Endometrial microvascular endothelial cells (primary cell): ENCODE data around the gene CSNK1G2. TPM values are rescaled to one million over a fixed set of nuclear protein-coding genes. Genes with fewer than 3 reads are reported as not detected.

Source experiments
- in situ Hi-C: cut with HindIII; loops from 2 replicates; pipeline ENCODE4 v1.10.0; 2017; ENCODE audit warnings: low sequenced_read_pairs, low pct_unique_long_range_greater_than_20kb; ENCODE audit errors: inconsistent ontology term
- total RNA-seq: library from RNA; depleted of rRNA; stranded (reverse); fragments of >200 nt; gene quantifications from one replicate; pipeline ENCODE4 v1.2.3, GENCODE V29; 2015; ENCODE audit errors: inconsistent ontology term

CSNK1G2 gene
- total RNA-seq, 1 donor from 2014 or later = 63.7 TPM

- in situ Hi-C loops = no loop called here
Measured at GRCh38 chr19:1956868-1957492, 16.0 kb downstream of the CSNK1G2 start.

GRCh38 chr19:1957562-1958248 lies 16.7 kb downstream of the CSNK1G2 start:
- in situ Hi-C loops = no loop called here

GRCh38 chr19:1959928-1960589 lies 19.1 kb downstream of the CSNK1G2 start:
- in situ Hi-C loops = no loop called here

GRCh38 chr19:1961000-1961883 lies 20.3 kb downstream of the CSNK1G2 start:
- in situ Hi-C loops = no loop called here

GRCh38 chr19:1962674-1963073 lies 21.7 kb downstream of the CSNK1G2 start:
- in situ Hi-C loops = no loop called here

- in situ Hi-C loops = no loop called here
Measured at GRCh38 chr19:1967087-1967608, 26.2 kb downstream of the CSNK1G2 start.

- in situ Hi-C loops = no loop called here
Measured at GRCh38 chr19:1968279-1969175, 27.6 kb downstream of the CSNK1G2 start.

- in situ Hi-C loops = no loop called here
Measured at GRCh38 chr19:1969176-1970002, 28.4 kb downstream of the CSNK1G2 start.

GRCh38 chr19:1970003-1970805 lies 29.2 kb downstream of the CSNK1G2 start:
- in situ Hi-C loops = no loop called here

GRCh38 chr19:1970806-1971502 lies 30.0 kb downstream of the CSNK1G2 start:
- in situ Hi-C loops = no loop called here

GRCh38 chr19:1974381-1975161 lies 33.6 kb downstream of the CSNK1G2 start:
- in situ Hi-C loops = no loop called here

GRCh38 chr19:1975162-1975480 lies 34.1 kb downstream of the CSNK1G2 start:
- in situ Hi-C loops = no loop called here

- in situ Hi-C loops = no loop called here
Measured at GRCh38 chr19:1977120-1977519, 36.1 kb downstream of the CSNK1G2 start.

- in situ Hi-C loops = no loop called here
Measured at GRCh38 chr19:1978346-1978894, 37.4 kb downstream of the CSNK1G2 start.

GRCh38 chr19:1979017-1979416 lies 38.0 kb downstream of the CSNK1G2 start:
- in situ Hi-C loops = no loop called here
